Keratinocyte (primary cell): ENCODE results near the gene ABHD6. TPM values are rescaled to one million over a fixed set of nuclear protein-coding genes. Genes with fewer than 3 reads are reported as not detected.

Source experiments
- DNase-seq: peaks from one replicate; pipeline ENCODE4 v3.0.0-alpha.2; 2011; ENCODE audit warnings: low read depth, missing footprints, low spot score
- FAIRE-seq: peaks from 2 replicates; lab custom pipeline; 2011; peaks lifted over from hg19 to GRCh38; lab: Jason Lieb, UNC
- H2AFZ ChIP-seq: 2 replicates; pipeline ENCODE4 v1.6.0; 2012; ENCODE audit warnings: low read length, control low read depth, inconsistent platforms; ENCODE audit not compliant: control insufficient read depth
- H3K27ac ChIP-seq: 2 replicates; pipeline ENCODE4 v1.5.1; 2011; ENCODE audit warnings: low read length; ENCODE audit not compliant: control insufficient read depth, insufficient read depth
- H3K27me3 ChIP-seq: 3 replicates; pipeline ENCODE4 v1.6.0; 2011; ENCODE audit warnings: low read length; ENCODE audit not compliant: control insufficient read depth, insufficient read depth; ENCODE audit errors: extremely low read depth
- H3K36me3 ChIP-seq, 2 experiments: 2 replicates in 1 of 2; 3 replicates in 1 of 2; pipeline ENCODE4 v1.5.1; 2011; ENCODE audit warnings: low read length in 2 of 2, mild to moderate bottlenecking in 1 of 2; ENCODE audit not compliant: control insufficient read depth in 2 of 2, insufficient read depth in 2 of 2; ENCODE audit errors: extremely low read depth in 1 of 2
- H3K4me1 ChIP-seq: 3 replicates; pipeline ENCODE4 v1.5.1; 2011; ENCODE audit warnings: low read length; ENCODE audit not compliant: control insufficient read depth, insufficient read depth; ENCODE audit errors: extremely low read depth
- H3K4me2 ChIP-seq: 3 replicates; pipeline ENCODE4 v1.6.0; 2011; ENCODE audit warnings: low read depth, low read length; ENCODE audit not compliant: control insufficient read depth, insufficient read depth; ENCODE audit errors: extremely low read depth
- H3K4me3 ChIP-seq, 3 experiments: fragments of 200-600 bp in 1 of 3; sonication (generic) in 1 of 3; 2 replicates in 2 of 3; 3 replicates in 1 of 3; pipeline ENCODE4 v1.5.1; 2011 to 2016; ENCODE audit warnings: low read length in 3 of 3, mild to moderate bottlenecking in 3 of 3, control low read depth in 2 of 3, inconsistent platforms in 1 of 3, low read depth in 1 of 3, mixed read lengths in 1 of 3, mixed run types in 1 of 3, moderate library complexity in 1 of 3; ENCODE audit not compliant: control insufficient read depth in 2 of 3, insufficient read depth in 2 of 3; ENCODE audit errors: extremely low read depth in 1 of 3
- H3K79me2 ChIP-seq: 2 replicates; pipeline ENCODE4 v1.6.0; 2012; ENCODE audit warnings: low read length; ENCODE audit not compliant: control insufficient read depth, insufficient read depth
- H3K9ac ChIP-seq: 3 replicates; pipeline ENCODE4 v1.6.0; 2011; ENCODE audit warnings: low read length; ENCODE audit not compliant: control insufficient read depth, insufficient read depth; ENCODE audit errors: extremely low read depth
- H3K9me1 ChIP-seq: 3 replicates; pipeline ENCODE4 v1.6.0; 2011; ENCODE audit warnings: low read length; ENCODE audit not compliant: control insufficient read depth, insufficient read depth; ENCODE audit errors: extremely low read depth
- H3K9me3 ChIP-seq: 2 replicates; pipeline ENCODE4 v1.5.1; 2012; ENCODE audit warnings: low read depth, low read length; ENCODE audit not compliant: control insufficient read depth
- H4K20me1 ChIP-seq: 3 replicates; pipeline ENCODE4 v1.6.0; 2011; ENCODE audit warnings: low read length; ENCODE audit not compliant: control insufficient read depth, insufficient read depth; ENCODE audit errors: extremely low read depth
- CTCF ChIP-seq, 3 experiments: IDR thresholded peaks in 1 of 3; conservative IDR thresholded peaks in 1 of 3; optimal IDR thresholded peaks in 1 of 3; 2 replicates in 2 of 3; 3 replicates in 1 of 3; pipeline versions ENCODE3 to v1.5.1; 2011; ENCODE audit warnings: low read length in 3 of 3, mild to moderate bottlenecking in 3 of 3, moderate library complexity in 2 of 3, control low read depth in 1 of 3, inconsistent platforms in 1 of 3; ENCODE audit not compliant: insufficient read depth in 2 of 3; ENCODE audit errors: extremely low read depth in 1 of 3
- EZH2 ChIP-seq: IDR thresholded peaks from one replicate; pipeline ENCODE4 v1.6.1; 2012; ENCODE audit warnings: inconsistent platforms, mild to moderate bottlenecking, low read length, moderate library complexity
- dilution Hi-C: fragments of 300-500 bp; cut with MboI; formaldehyde crosslinking; loops from one replicate; pipeline ENCODE4 v1.7.0; 2020; ENCODE audit warnings: low sequenced_read_pairs; ENCODE audit not compliant: extremely low pct_ligation_motif_present
- polyA plus RNA-seq, 5 experiments: library from polyadenylated mRNA; depleted of rRNA in 3 of 5; stranded (reverse) in 3 of 5; stranded (forward) in 1 of 5; unstranded in 1 of 5; fragments of >200 nt; gene quantifications; 1 replicate in 1 of 5; 2 replicates in 3 of 5; 3 replicates in 1 of 5; pipeline versions ENCODE4 v1.2.1 to v1.2.3, GENCODE V29; 2011 to 2012; ENCODE audit warnings: missing spikeins in 2 of 5, low read depth in 1 of 5, low replicate concordance in 1 of 5

ABHD6 gene
- polyA plus RNA-seq, 1 donor (not counting 4 experiments of a cell fraction or from before 2014, with no cell fraction given), result 15.2 TPM

- dilution Hi-C loops, result no loop called here
- Histone ChIP-seq H2AFZ (no peak overlapping the region), H3K27me3 (no peaks in the 10 kb centered on the region), H3K4me3 (no peak overlapping the region), H4K20me1 (no peaks in the 10 kb centered on the region), H3K9ac (no peak overlapping the region), H3K4me2 (no peak overlapping the region), H3K4me1 (peaks cover 7% of the 10 kb centered on the region), H3K36me3 (no peaks in the 10 kb centered on the region), H3K27ac (no peak overlapping the region), H3K79me2 (no peaks in the 10 kb centered on the region), H3K9me3 (no peaks in the 10 kb centered on the region), H3K9me1 (no peaks in the 10 kb centered on the region)
- FAIRE-seq (no peak), DNase-seq (no peak)
- TF ChIP-seq EZH2 (no peak), CTCF (optimal IDR thresholded peaks at IDR 0.05 in 1 of 3, IDR thresholded peaks at IDR 0.05 in 1 of 3, conservative IDR thresholded peaks at IDR 0.05 in 1 of 3; ENCODE audit: extremely low read depth in 1 of 3, insufficient read depth in 2 of 3, low read length in 3 of 3) (no peak)
Measured at GRCh38 chr3:58193682-58194407, 43.7 kb upstream of the ABHD6 start.

- DNase-seq (no peak), FAIRE-seq (no peak)
- no peaks in the 10 kb centered on the region for H4K20me1 ChIP-seq
Measured at GRCh38 chr3:58197588-58197987, 40.0 kb upstream of the ABHD6 start.

More at GRCh38 chr3:58197588-58197987, 40.0 kb upstream of the ABHD6 start:
- dilution Hi-C loops, result no loop called here
- Histone ChIP-seq H3K4me3 (no peak overlapping the region), H3K79me2 (no peaks in the 10 kb centered on the region), H3K36me3 (no peaks in the 10 kb centered on the region), H3K27ac (no peak overlapping the region), H3K4me2 (no peak overlapping the region), H3K27me3 (no peaks in the 10 kb centered on the region), H3K4me1 (peaks cover 4% of the 10 kb centered on the region), H3K9me1 (no peaks in the 10 kb centered on the region), H3K9ac (no peak overlapping the region), H3K9me3 (no peaks in the 10 kb centered on the region), H2AFZ (no peak overlapping the region)
- TF ChIP-seq EZH2 (no peak), CTCF (optimal IDR thresholded peaks at IDR 0.05 in 1 of 3, IDR thresholded peaks at IDR 0.05 in 1 of 3, conservative IDR thresholded peaks at IDR 0.05 in 1 of 3; ENCODE audit: extremely low read depth in 1 of 3, insufficient read depth in 2 of 3, low read length in 3 of 3) (no peak)
